Neural progenitor cell (in vitro differentiated cells): ENCODE results near the gene ADAMTS19.

Experiments used
- CTCF ChIP-seq: fragments of 200-600 bp; sonication (generic); IDR thresholded peaks from 2 replicates; pipeline ENCODE4 v1.5.1; 2017; ENCODE audit warnings: antibody characterized with exemption, mild to moderate bottlenecking
- EZH2 ChIP-seq: fragments of 200-600 bp; sonication (generic); IDR thresholded peaks from 2 replicates; pipeline ENCODE4 v1.6.1; 2017; ENCODE audit warnings: antibody characterized with exemption, mild to moderate bottlenecking, moderate library complexity
- EZH2phosphoT487 ChIP-seq: fragments of 200-600 bp; sonication (generic); IDR thresholded peaks from 2 replicates; pipeline ENCODE4 v1.6.1; 2017; ENCODE audit warnings: antibody characterized with exemption

DNA sequence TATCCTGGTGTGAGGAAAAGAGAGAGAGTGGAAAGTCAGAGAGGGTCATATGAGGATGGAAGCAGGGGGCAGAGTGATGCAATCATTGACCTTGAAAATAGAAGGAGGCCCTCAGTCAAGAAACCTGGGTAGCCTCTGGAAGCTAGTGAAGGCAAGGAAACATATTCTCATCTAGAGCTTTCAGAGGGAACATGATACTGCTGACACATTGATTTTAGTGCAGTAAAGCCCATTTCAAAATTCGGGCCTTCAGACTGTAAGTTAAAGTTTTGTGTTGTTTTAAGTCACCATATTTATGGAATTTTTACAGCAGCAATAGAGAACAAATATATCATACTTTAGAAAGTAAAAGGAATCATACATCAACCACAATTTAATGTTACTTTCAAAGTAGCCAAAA lies 87.0 kb downstream of the ADAMTS19 start:
- TF ChIP-seq CTCF: no peak
- TF ChIP-seq EZH2: no peak
- TF ChIP-seq EZH2phosphoT487: no peak
